RWPE1 (cell line): ENCODE data around the gene EIF4E2.

Source experiments
- CTCF ChIA-PET: fragments of 350-600 bp; sonication (Branson Sonifier 250); formaldehyde crosslinking; extraction: SDS; loops from one replicate; lab custom pipeline; 2021; lab: Yijun Ruan, JAX
- POLR2A ChIA-PET: fragments of 400-600 bp; formaldehyde crosslinking; extraction: SDS; loops from one replicate; lab custom pipeline; 2020; ENCODE audit warnings: antibody characterized with exemption; ENCODE audit not compliant: low non-redundant PET; lab: Yijun Ruan, JAX
- DNase-seq: peaks from one replicate; pipeline ENCODE4 v3.0.0; 2012; ENCODE audit warnings: low spot score
- H3K27ac ChIP-seq: fragments of 450-650 bp; 2 replicates; pipeline ENCODE4 v1.5.1; 2017
- CTCF ChIP-seq: fragments of 450-650 bp; conservative IDR thresholded peaks from 2 replicates; pipeline ENCODE4 v1.5.1; 2017; ENCODE audit warnings: low read depth, mild to moderate bottlenecking

EIF4E2 gene

GRCh38 chr2:232586943-232587505, 36.5 kb downstream of the EIF4E2 start:
- DNase-seq, result no peak
- no peak for TF ChIP-seq CTCF
- peak overlapping the region; percentile 99 for H3K27ac ChIP-seq
- ChIA-PET POLR2A (no interaction called here), CTCF (no interaction called here)

- CTCF ChIA-PET, result no interaction called here
- H3K27ac ChIP-seq, result peak overlapping the region; percentile 99
- TF ChIP-seq CTCF, result no peak
- no peak for DNase-seq
- POLR2A ChIA-PET, result no interaction called here
These were observed 37.0 kb downstream of the EIF4E2 start for GRCh38 chr2:232587512-232587911.

DNA sequence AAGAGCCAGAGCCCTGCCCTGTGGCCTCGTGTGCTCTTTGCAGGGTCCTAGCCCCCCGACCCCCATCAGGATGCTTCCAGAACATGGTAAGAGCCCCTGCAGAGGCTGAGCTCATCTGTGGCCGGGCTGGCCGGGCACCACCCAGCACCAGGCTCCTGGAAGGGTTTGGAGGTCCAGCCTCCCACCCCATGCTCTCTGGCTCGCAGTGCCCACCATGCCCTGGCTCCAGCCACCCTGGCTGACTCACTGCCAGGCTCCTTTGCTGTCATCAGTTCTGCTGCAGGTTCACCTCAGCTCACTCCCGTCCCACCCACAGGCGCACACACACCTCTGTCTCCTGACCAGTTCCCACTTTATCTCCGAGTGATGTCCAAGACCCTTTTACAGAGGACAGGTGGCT, 37.5 kb downstream of the EIF4E2 start:
- TF ChIP-seq CTCF, result no peak
- ChIA-PET POLR2A (no interaction called here), CTCF (no interaction called here)
- H3K27ac ChIP-seq, result peak overlapping the region; percentile 99
- no peak for DNase-seq

- no peak for TF ChIP-seq CTCF
- peak overlapping the region; percentile 99 for H3K27ac ChIP-seq
- DNase-seq, result peak; percentile 82
- ChIA-PET POLR2A (interaction anchor here (1.0 kb wide), 1 partner anchor 38 kb away, joined by 3 read pairs; the partner anchor contains the start of gene EIF4E2), CTCF (no interaction called here)
These were observed 38.4 kb downstream of the EIF4E2 start for GRCh38 chr2:232588680-232589585.

- CTCF ChIA-PET, result interaction anchor here (0.5 to 0.6 kb wide), 2 partner anchors 9 to 1663 kb away, joined by 4 read pairs; no protein-coding TSS in a partner anchor
- POLR2A ChIA-PET, result no interaction called here
- H3K27ac ChIP-seq, result peak overlapping the region; percentile 96
- no peak for TF ChIP-seq CTCF
- peak; percentile 86 for DNase-seq
These were observed 42.4 kb downstream of the EIF4E2 start for GRCh38 chr2:232592772-232593395.

GRCh38 chr2:232593982-232594381, 43.5 kb downstream of the EIF4E2 start:
- no peak for TF ChIP-seq CTCF
- no peak for DNase-seq
- CTCF ChIA-PET, result interaction anchor here (1.5 kb wide), 1 partner anchor 11 kb away, joined by 5 read pairs; no protein-coding TSS in a partner anchor
- POLR2A ChIA-PET, result no interaction called here
- peak overlapping the region; percentile 96 for H3K27ac ChIP-seq
